ENCODE measurements around the gene MARCHF11.

DNA sequence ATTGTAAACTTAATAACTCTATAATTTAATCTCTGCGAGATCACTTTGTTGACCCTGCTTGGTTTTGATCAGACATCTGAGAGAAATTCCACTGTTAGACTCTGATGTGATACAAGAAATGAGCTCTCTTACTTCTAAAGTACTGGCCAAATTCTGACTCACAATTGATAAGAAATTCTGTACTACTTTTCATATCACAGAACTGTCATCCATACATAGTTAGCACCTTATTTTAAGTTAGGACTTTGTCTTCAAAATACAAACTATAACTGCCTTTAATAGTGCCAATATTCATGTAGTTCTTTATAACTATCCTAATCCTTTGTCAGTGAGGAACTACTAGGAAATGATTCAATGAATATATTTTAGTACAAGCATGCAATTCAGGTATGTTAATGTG, 23.4 kb downstream of the MARCHF11 start:
- TF ChIP-seq, protein P1, sequence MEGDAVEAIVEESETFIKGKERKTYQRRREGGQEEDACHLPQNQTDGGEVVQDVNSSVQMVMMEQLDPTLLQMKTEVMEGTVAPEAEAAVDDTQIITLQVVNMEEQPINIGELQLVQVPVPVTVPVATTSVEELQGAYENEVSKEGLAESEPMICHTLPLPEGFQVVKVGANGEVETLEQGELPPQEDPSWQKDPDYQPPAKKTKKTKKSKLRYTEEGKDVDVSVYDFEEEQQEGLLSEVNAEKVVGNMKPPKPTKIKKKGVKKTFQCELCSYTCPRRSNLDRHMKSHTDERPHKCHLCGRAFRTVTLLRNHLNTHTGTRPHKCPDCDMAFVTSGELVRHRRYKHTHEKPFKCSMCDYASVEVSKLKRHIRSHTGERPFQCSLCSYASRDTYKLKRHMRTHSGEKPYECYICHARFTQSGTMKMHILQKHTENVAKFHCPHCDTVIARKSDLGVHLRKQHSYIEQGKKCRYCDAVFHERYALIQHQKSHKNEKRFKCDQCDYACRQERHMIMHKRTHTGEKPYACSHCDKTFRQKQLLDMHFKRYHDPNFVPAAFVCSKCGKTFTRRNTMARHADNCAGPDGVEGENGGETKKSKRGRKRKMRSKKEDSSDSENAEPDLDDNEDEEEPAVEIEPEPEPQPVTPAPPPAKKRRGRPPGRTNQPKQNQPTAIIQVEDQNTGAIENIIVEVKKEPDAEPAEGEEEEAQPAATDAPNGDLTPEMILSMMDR (IDR thresholded peaks at IDR 0.05), result no peak
- no peak for TF ChIP-seq POLR2A (IDR thresholded peaks at IDR 0.05)
